Liver (tissue), 9 donors: ENCODE data around the gene UNC5B. TPM values are rescaled to one million over a fixed set of nuclear protein-coding genes. Genes with fewer than 3 reads are reported as not detected.

ENCODE experiments used
- DNase-seq: peaks from one replicate; pipeline ENCODE4 v3.0.0-alpha.2; 2017; ENCODE audit warnings: low spot score
- H3K27ac ChIP-seq, 2 donors: one replicate each; pipeline ENCODE4 v1.7.0; 2013; ENCODE audit warnings: inconsistent platforms in 2 of 2, low read length in 2 of 2, control low read depth in 1 of 2, low read depth in 1 of 2, mild to moderate bottlenecking in 1 of 2
- H3K27me3 ChIP-seq, 4 donors: one replicate each; pipeline versions ENCODE4 v1.6.1 to v1.7.0; 2013; ENCODE audit warnings: low read length in 3 of 4, inconsistent platforms in 1 of 4, mild to moderate bottlenecking in 1 of 4, moderate library complexity in 1 of 4; ENCODE audit not compliant: control insufficient read depth in 4 of 4, insufficient read depth in 4 of 4
- H3K36me3 ChIP-seq, 4 donors: one replicate each; pipeline versions ENCODE4 v1.6.1 to v1.7.0; 2013; ENCODE audit warnings: low read length in 3 of 4, mild to moderate bottlenecking in 3 of 4, low read depth in 1 of 4, moderate library complexity in 1 of 4; ENCODE audit not compliant: control insufficient read depth in 4 of 4, insufficient read depth in 3 of 4
- H3K4me1 ChIP-seq, 4 donors: one replicate each; pipeline versions ENCODE4 v1.6.1 to v1.7.0; 2013; ENCODE audit warnings: low read length in 3 of 4, mild to moderate bottlenecking in 3 of 4, moderate library complexity in 1 of 4; ENCODE audit not compliant: control insufficient read depth in 4 of 4, insufficient read depth in 4 of 4
- H3K4me3 ChIP-seq, 3 donors: one replicate each; pipeline versions ENCODE4 v1.6.1 to v1.7.0; 2013; ENCODE audit warnings: low read length in 3 of 3, control low read depth in 1 of 3, low read depth in 1 of 3, mild to moderate bottlenecking in 1 of 3
- H3K9ac ChIP-seq, 2 donors: one replicate each; pipeline ENCODE4 v1.7.0; 2013; ENCODE audit warnings: low read length in 2 of 2, mild to moderate bottlenecking in 2 of 2, moderate library complexity in 2 of 2, control low read depth in 1 of 2, low read depth in 1 of 2
- H3K9me3 ChIP-seq, 4 donors: one replicate each; pipeline versions ENCODE4 v1.6.1 to v1.7.0; 2013; ENCODE audit warnings: low read length in 3 of 4; ENCODE audit not compliant: control insufficient read depth in 4 of 4
- CTCF ChIP-seq: fragments of 150-350 bp; IDR thresholded peaks from 2 replicates; pipeline ENCODE4 v1.5.1; 2017; ENCODE audit warnings: improper control_type of control experiment, low read depth, low read length; ENCODE audit not compliant: missing input control
- EGR1 ChIP-seq, 2 donors: IDR thresholded peaks; 2 replicates each; pipeline ENCODE4 v1.6.1; 2016 to 2018; ENCODE audit warnings: antibody characterized with exemption in 2 of 2, low read depth in 2 of 2
- FOXA1 ChIP-seq: IDR thresholded peaks from 2 replicates; pipeline ENCODE4 v1.6.1; 2016; ENCODE audit warnings: antibody characterized with exemption
- FOXA2 ChIP-seq: IDR thresholded peaks from 2 replicates; pipeline ENCODE4 v1.6.1; 2016; ENCODE audit warnings: antibody characterized with exemption
- GABPA ChIP-seq, 2 donors: IDR thresholded peaks in 1 of 2; conservative IDR thresholded peaks in 1 of 2; 2 replicates each; pipeline ENCODE4 v1.6.1; 2016; ENCODE audit warnings: antibody characterized with exemption in 2 of 2, mild to moderate bottlenecking in 1 of 2, moderate library complexity in 1 of 2
- HNF4A ChIP-seq, 2 donors: conservative IDR thresholded peaks; 2 replicates each; pipeline ENCODE4 v1.6.1; 2016; ENCODE audit warnings: antibody characterized with exemption in 2 of 2, mild to moderate bottlenecking in 2 of 2
- HNF4G ChIP-seq: IDR thresholded peaks from 2 replicates; pipeline ENCODE4 v1.6.1; 2016; ENCODE audit warnings: antibody characterized with exemption
- JUND ChIP-seq, 2 donors: IDR thresholded peaks; 2 replicates each; pipeline ENCODE4 v1.6.1; 2016; ENCODE audit warnings: antibody characterized with exemption in 2 of 2
- MAX ChIP-seq: IDR thresholded peaks from 2 replicates; pipeline ENCODE4 v1.6.1; 2016; ENCODE audit warnings: antibody characterized with exemption
- NR2F2 ChIP-seq: IDR thresholded peaks from 2 replicates; pipeline ENCODE4 v1.6.1; 2016; ENCODE audit warnings: antibody characterized with exemption
- RAD21 ChIP-seq, 2 donors: IDR thresholded peaks; 2 replicates each; pipeline ENCODE4 v1.6.1; 2016; ENCODE audit warnings: antibody characterized with exemption in 2 of 2, mild to moderate bottlenecking in 2 of 2
- REST ChIP-seq: IDR thresholded peaks from 2 replicates; pipeline ENCODE4 v1.6.1; 2016; ENCODE audit warnings: antibody characterized with exemption, mild to moderate bottlenecking
- RXRA ChIP-seq, 2 donors: IDR thresholded peaks; 2 replicates each; pipeline ENCODE4 v1.6.1; 2017 to 2018; ENCODE audit warnings: antibody characterized with exemption in 2 of 2, mild to moderate bottlenecking in 1 of 2
- SP1 ChIP-seq: IDR thresholded peaks from 2 replicates; pipeline ENCODE4 v1.6.1; 2018; ENCODE audit warnings: antibody characterized with exemption, mild to moderate bottlenecking
- TAF1 ChIP-seq: conservative IDR thresholded peaks from 2 replicates; pipeline ENCODE4 v1.6.1; 2016; ENCODE audit warnings: antibody characterized with exemption, mild to moderate bottlenecking
- YY1 ChIP-seq: IDR thresholded peaks from 2 replicates; pipeline ENCODE4 v1.6.1; 2016; ENCODE audit warnings: antibody characterized with exemption, mild to moderate bottlenecking
- ZBTB33 ChIP-seq: IDR thresholded peaks from 2 replicates; pipeline ENCODE4 v1.6.1; 2016; ENCODE audit warnings: antibody characterized with exemption
- WGBS: extraction: QIAGEN DNeasy Blood & Tissue Kit; methylation state at CpG from one replicate; pipeline ENCODE4 v1.1.7; 2013; 5-methylcytosine and 5-hydroxymethylcytosine counted together
- polyA plus RNA-seq, 2 donors: library from polyadenylated mRNA; stranded (reverse) in 1 of 2; unstranded in 1 of 2; fragments of 200-250 nt in 1 of 2; fragments of >200 nt in 1 of 2; fragmentation: Nextera tagmentation in 1 of 2; extraction: Ambion mirVana in 1 of 2; gene quantifications; one replicate each; pipeline versions ENCODE4 v1.2.1 to v1.2.3, GENCODE V29; 2013 to 2015
- total RNA-seq, 2 donors: library from RNA; depleted of rRNA; stranded (reverse); fragments of >200 nt; gene quantifications; one replicate each; pipeline ENCODE4 v1.2.3, GENCODE V29; 2014
- TF ChIP-seq, protein P1 (sequence below): IDR thresholded peaks from 2 replicates; pipeline ENCODE4 v1.6.1; 2016; ENCODE audit warnings: antibody characterized with exemption
- donor health status: healthy.
- donor health status: healthy.
- donor health status: healthy.
- donor health status: healthy.
- donor health status: healthy.

UNC5B gene
- total and polyA plus RNA-seq, 4 donors = 0.56 to 1.8 (median 1.3) TPM

GRCh38 chr10:71339796-71340589 is 127.6 kb downstream of the UNC5B start:
- peak overlapping the region; percentile 55 to 72 for H3K27ac ChIP-seq
- no peaks in the 10 kb centered on the region for H3K27me3 ChIP-seq
- H3K36me3 ChIP-seq = no peaks in the 10 kb centered on the region
- H3K9me3 ChIP-seq = no peaks in the 10 kb centered on the region
- no peak overlapping the region for H3K9ac ChIP-seq
- H3K4me1 ChIP-seq = peaks cover 42 to 75% (median 60%) of the 10 kb centered on the region in 4 donors
- DNase-seq = no peak
- TF ChIP-seq GABPA (IDR thresholded peaks at IDR 0.05 in 1 of 2, conservative IDR thresholded peaks at IDR 0.05 in 1 of 2) = peak in 1 of 2 donors; percentile 55
- TF ChIP-seq, protein P1, sequence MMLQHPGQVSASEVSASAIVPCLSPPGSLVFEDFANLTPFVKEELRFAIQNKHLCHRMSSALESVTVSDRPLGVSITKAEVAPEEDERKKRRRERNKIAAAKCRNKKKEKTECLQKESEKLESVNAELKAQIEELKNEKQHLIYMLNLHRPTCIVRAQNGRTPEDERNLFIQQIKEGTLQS = peak; percentile 81
- peak; percentile 98 for TF ChIP-seq MAX
- no peak for TF ChIP-seq TAF1
- TF ChIP-seq HNF4G = peak; percentile 42
- TF ChIP-seq CTCF = no peak
- TF ChIP-seq SP1 = peak; percentile 96
- TF ChIP-seq FOXA2 = peak; percentile 98
- peak; percentile 88 to 95 for TF ChIP-seq HNF4A (conservative IDR thresholded peaks at IDR 0.05)
- peak; percentile 81 for TF ChIP-seq REST
- peak in 1 of 2 donors; percentile 77 for TF ChIP-seq EGR1 (IDR thresholded peaks at IDR 0.05; ENCODE audit: low read depth in 2 of 2)
- peak; percentile 96 to 99 for TF ChIP-seq RXRA (IDR thresholded peaks at IDR 0.05)
- TF ChIP-seq YY1 = peak; percentile 94
- TF ChIP-seq JUND (IDR thresholded peaks at IDR 0.05) = peak; percentile 90 to 93
- peak; percentile 93 for TF ChIP-seq ZBTB33
- TF ChIP-seq FOXA1 = peak; percentile 98
- peak; percentile 25 to 34 for TF ChIP-seq RAD21 (IDR thresholded peaks at IDR 0.05)
- peak; percentile 71 for TF ChIP-seq NR2F2
- 49% methylated on average over 10 of the region's 10 CpGs for WGBS
- H3K4me3 ChIP-seq = no peak overlapping the region
